MV-4-11 (cell line): ENCODE results near the gene KCTD2.
"Not testable (repeated sequence)": the region's sequence is repeated elsewhere in the genome, so short reads cannot be mapped to it uniquely, and the experiment has no call there.

Source experiments
- DNase-seq: peaks from one replicate; lab custom pipeline; 2025; lab: John Stamatoyannopoulos, UW

KCTD2 gene

GRCh38 chr17:75051941-75052340 lies 4.9 kb downstream of the KCTD2 start:
- DNase-seq: no peak

DNA sequence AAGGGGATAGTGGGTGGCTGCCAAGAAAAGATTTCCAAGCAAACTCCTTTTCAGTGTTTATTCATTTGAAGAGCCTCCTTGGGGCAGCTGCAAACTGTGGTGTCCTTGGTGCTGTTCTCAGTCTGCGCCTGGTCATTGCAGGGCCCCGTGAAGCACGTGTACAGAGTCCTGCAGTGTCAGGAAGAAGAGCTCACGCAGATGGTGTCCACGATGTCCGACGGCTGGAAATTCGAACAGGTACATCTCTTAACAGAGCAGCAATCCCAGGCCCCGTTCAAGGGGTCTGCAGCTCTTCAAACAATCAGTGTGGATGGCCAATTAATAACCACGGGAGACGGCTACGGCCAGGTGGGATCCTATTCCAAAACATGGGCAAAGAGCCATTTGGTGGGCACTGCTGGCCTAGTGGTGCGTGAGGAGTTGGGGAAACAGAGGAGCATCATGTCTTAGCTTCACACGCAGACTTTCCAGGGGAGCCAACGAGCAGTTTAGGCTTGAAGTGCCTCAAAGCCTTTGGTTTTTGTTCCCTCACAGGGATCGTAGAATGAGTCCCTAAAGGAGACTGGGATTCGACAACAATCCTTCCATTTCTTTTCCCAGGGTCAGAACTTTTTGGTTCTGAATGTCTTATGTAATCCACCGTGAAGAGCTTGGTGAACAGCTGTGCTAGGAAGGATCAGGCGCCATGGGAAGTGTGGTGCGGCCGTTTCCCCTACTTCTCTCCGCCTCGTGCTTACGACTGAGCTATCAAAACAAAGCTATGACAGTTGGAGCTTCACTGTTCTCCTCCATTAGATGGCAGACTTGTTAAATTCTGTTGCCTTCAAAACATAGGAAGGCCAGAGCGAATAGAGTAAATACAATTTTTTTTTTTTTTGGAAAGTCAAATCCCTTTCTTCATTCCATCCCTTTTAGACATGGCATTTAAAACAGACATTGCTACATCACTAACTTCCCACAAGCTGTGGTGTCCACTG lies 12.6 kb downstream of the KCTD2 start:
- peak; percentile 74 for DNase-seq

- no peak for DNase-seq
Measured at GRCh38 chr17:75060434-75061054, 13.5 kb downstream of the KCTD2 start.

- no peak for DNase-seq
Measured at GRCh38 chr17:75061055-75061438, 14.0 kb downstream of the KCTD2 start.

GRCh38 chr17:75061618-75062017 lies 14.6 kb downstream of the KCTD2 start:
- DNase-seq: no peak

DNA sequence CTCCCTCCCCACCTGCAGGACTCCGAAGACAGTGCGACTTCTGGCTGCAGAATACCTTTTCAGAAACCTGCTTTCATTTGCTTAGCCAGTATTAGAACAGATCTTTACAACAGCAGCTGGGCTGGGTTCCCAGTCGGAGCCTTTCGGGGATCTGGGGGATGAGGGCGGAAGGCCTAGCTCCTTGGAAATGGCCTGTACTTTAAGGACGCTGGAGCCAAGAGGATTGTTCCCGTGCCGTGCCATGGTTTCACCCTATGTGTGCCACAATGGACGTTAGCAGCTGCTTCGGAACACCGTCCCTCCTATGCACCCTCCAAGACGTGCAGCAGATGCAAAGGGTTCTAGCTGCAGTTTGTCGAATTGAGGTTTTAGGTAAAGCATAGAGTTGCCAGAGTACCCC lies 16.2 kb downstream of the KCTD2 start:
- no peak for DNase-seq

GRCh38 chr17:75063626-75064025 lies 16.6 kb downstream of the KCTD2 start:
- no peak for DNase-seq

GRCh38 chr17:75064040-75064439 lies 17.0 kb downstream of the KCTD2 start:
- DNase-seq: no peak

DNA sequence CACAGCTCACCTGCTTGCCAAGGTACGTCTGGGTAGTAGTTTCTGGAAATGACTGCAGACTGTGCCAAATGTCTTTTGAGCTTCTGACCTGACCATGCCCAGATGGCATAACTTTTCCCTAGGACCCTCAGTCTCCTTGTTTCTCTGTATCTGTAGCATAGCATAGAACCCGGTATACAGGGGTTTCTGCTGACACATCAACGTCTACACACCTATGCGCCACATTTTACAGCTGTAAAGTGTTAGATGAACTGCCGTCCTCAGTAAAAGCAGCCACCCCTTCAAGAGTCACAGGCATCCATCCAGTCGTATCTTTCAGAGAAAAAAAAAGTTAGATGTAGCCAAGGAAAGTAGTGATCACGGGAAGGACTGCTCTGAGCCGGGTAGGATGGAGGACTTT lies 17.4 kb downstream of the KCTD2 start:
- DNase-seq: no peak

GRCh38 chr17:75064867-75065561 lies 18.0 kb downstream of the KCTD2 start:
- DNase-seq: no peak

GRCh38 chr17:75065562-75066151 lies 18.6 kb downstream of the KCTD2 start:
- no peak for DNase-seq

GRCh38 chr17:75067856-75068255 lies 20.8 kb downstream of the KCTD2 start:
- peak; percentile 62 for DNase-seq

GRCh38 chr17:75068750-75069149 lies 21.7 kb downstream of the KCTD2 start:
- DNase-seq: no peak

DNA sequence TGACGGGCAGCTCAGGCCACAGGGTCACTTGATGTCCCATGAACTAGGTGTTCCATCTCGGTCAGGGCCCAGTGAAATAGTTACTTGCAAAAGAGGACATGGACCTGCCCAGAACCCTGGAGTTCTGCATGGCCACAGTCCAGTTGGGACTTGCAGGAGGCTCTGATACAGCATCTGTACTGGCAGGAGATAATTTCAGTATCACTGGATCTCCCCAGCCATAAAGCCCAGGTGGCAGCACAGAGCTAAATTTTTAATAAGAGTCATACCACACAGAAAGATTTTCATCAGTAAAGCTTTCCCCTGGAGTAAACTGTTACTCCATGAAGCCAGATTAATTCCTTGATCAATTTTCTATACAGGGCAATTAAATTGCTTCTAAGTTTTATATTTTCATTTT lies 22.8 kb downstream of the KCTD2 start:
- DNase-seq: no peak

DNA sequence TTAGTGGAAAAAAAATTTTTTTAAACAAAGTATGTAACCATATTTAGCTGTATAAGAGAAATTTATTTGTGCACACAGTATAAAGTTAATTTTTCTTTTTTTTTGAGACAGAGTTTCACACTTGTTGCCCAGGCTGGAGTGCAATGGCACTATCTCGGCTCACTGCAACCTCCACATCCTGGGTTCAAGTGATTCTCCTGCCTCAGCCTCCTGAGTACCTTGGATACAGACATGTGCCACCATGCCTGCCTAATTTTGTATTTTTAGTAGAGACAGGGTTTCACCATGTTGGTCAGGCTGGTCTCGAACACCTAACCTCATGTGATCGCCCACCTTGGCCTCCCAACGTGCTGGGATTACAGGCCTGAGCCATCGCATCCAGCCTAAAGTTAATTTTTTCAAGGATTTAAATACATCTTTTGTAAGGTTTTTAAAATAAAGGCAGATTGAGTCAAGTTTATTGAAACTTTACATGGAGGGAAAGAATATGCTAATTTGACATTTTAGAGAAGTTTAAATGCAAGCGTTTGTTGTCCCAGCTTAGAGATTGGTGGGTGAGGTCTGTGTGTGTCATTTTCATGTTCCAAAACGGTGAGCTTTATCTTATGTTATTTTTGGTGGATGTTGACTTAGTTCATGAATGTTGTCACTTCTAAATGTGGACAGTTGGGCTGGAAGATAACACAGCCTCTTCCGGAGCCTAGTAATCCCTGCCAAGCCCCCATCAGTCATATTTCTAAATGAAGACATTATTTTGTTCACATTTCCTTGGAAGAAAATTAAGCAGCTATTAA lies 24.6 kb downstream of the KCTD2 start:
- not testable (repeated sequence) for DNase-seq

DNA sequence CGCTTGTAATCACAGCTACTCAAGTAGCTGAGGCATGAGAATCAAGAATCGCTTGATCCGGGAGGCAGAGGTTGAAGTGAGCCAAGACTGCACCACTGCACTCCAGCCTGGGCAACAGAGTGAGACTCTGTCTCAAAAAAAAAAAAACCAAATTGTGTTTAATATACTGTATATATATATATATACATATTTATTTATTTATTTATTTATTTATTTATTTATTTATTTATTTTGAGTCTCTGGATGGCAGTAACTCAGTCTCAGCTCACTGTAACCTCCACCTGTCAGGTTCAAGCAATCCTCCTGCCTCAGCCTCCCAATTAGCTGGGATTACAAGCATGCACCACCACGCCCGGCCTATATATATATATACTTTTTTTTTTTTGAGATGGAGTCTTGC lies 25.9 kb downstream of the KCTD2 start:
- not testable (repeated sequence) for DNase-seq

- no peak for DNase-seq
Measured at GRCh38 chr17:75073618-75074047, 26.6 kb downstream of the KCTD2 start.

GRCh38 chr17:75074532-75074931 lies 27.5 kb downstream of the KCTD2 start:
- DNase-seq: peak; percentile 45

DNA sequence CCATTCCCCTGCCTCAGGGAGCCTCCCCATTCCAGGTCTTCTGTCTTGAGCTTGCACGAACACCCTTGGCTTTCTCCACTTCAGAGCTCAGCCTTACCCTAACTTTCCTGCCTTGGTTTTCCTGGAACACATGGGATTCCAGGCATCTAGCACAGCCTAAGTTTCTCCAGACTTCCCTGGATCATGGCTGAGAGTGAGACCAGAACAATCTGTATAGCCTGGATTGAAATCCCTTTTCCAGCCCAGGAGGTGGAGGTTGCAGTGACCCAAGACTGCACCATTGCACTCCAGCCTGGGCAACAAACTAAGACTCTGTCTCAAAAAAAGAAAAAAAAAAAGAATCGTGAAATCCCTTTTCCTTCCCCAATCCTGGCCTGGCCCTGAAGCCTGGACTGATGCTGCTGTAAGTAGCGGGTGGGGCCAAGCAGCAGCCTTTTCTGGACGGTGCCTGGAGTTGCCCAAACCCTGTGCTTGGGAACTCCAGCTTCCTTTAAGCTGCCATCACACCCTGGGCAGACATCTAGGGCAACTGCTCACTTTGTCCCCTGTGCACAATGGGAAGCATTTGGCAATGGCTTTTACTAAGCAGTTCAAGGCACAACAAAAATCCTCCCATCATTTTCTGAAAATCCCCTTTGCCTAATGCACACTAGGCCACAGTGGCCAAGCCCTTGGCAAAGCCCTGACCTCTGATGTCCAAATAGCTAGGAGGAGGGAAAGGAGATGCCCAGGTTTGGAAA lies 28.7 kb downstream of the KCTD2 start:
- DNase-seq: no peak

DNA sequence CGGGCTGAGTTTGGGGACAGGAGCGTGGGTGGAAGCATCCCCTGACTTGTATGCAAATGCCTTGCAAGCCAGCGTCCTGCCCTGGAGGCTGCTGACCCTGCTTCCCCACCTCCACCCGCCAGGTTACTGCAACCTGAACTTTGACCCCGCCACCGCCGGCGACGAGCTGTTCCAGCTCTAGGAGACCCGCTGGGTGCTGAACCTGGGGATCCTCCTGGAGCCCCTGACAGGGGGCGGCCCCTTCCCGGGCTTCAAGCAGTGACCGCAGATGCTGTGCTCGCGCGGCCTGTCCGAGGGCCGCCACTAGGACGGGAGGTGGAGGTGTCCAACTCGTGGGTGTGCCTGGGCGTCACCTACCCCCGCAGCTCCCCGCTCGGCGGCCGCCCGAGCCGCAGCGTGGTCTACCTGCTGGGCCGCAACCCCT lies 30.1 kb downstream of the KCTD2 start:
- no peak for DNase-seq
